SK-N-SH (cell line): ENCODE data around the gene STAC. TPM values are rescaled to one million over a fixed set of nuclear protein-coding genes. Genes with fewer than 3 reads are reported as not detected.
"Not testable (repeated sequence)": the region's sequence is repeated elsewhere in the genome, so short reads cannot be mapped to it uniquely, and the experiment has no call there.

Experiments
- CTCF ChIA-PET: fragments of 300-600, 350-600 bp; formaldehyde crosslinking; extraction: SDS; loops from one replicate; lab custom pipeline; 2021; lab: Yijun Ruan, JAX
- POLR2A ChIA-PET: fragments of 350-600 bp; sonication (Branson Sonifier 250); formaldehyde crosslinking; extraction: SDS; loops from one replicate; lab custom pipeline; 2020; ENCODE audit warnings: antibody characterized with exemption, inconsistent platforms; lab: Yijun Ruan, JAX
- DNase-seq: peaks from one replicate; pipeline ENCODE4 v3.0.0; 2012
- H2AFZ ChIP-seq: fragments of 200-600 bp; sonication (generic); 2 replicates; pipeline ENCODE4 v1.8.1; 2016; ENCODE audit warnings: antibody characterized with exemption, mild to moderate bottlenecking, low read depth
- H3F3A ChIP-seq: fragments of 200-600 bp; sonication (generic); replicated peaks from 2 replicates; pipeline ENCODE3; 2016; ENCODE audit warnings: antibody characterized with exemption, mild to moderate bottlenecking; ENCODE audit not compliant: insufficient read depth
- H3K27ac ChIP-seq, 2 experiments: fragments of 200-500 bp in 1 of 2; fragments of 200-600 bp in 1 of 2; sonication (Bioruptor generic) in 1 of 2; sonication (generic), shearing (Covaris generic) in 1 of 2; 2 replicates each; pipeline versions ENCODE4 v1.5.1 to v1.6.1; 2014 to 2016; ENCODE audit warnings: low read depth in 2 of 2, inconsistent platforms in 1 of 2, low read length in 1 of 2, mild to moderate bottlenecking in 1 of 2, mixed read lengths in 1 of 2
- H3K27me3 ChIP-seq: fragments of 200-600 bp; sonication (generic), shearing (Covaris generic); 2 replicates; pipeline ENCODE4 v1.6.1; 2016; ENCODE audit warnings: mixed run types; ENCODE audit not compliant: insufficient read depth
- H3K36me3 ChIP-seq, 2 experiments: fragments of 200-500 bp in 1 of 2; fragments of 200-600 bp in 1 of 2; sonication (Bioruptor generic) in 1 of 2; sonication (generic) in 1 of 2; replicated peaks in 1 of 2; 2 replicates each; pipeline versions ENCODE3 to v1.5.1; 2014 to 2016; ENCODE audit warnings: low read length in 1 of 2, mild to moderate bottlenecking in 1 of 2; ENCODE audit not compliant: insufficient read depth in 2 of 2, control insufficient read depth in 1 of 2
- H3K4me1 ChIP-seq, 2 experiments: fragments of 200-500 bp in 1 of 2; fragments of 200-600 bp in 1 of 2; sonication (Bioruptor generic) in 1 of 2; sonication (generic), shearing (Covaris generic) in 1 of 2; 2 replicates each; pipeline versions ENCODE4 v1.5.1 to v1.6.1; 2014 to 2016; ENCODE audit warnings: low read depth in 1 of 2, low read length in 1 of 2, mixed run types in 1 of 2; ENCODE audit not compliant: insufficient read depth in 2 of 2, control insufficient read depth in 1 of 2
- H3K4me2 ChIP-seq: fragments of 200-600 bp; sonication (generic), shearing (Covaris generic); 2 replicates; pipeline ENCODE4 v1.6.1; 2017; ENCODE audit warnings: mixed run types
- H3K4me3 ChIP-seq, 2 experiments: fragments of 200-500 bp in 1 of 2; fragments of 200-600 bp in 1 of 2; sonication (Bioruptor generic) in 1 of 2; sonication (generic), shearing (Covaris generic) in 1 of 2; 2 replicates each; pipeline versions ENCODE4 v1.5.1 to v1.8.1; 2014 to 2016; ENCODE audit warnings: low read depth in 2 of 2, inconsistent platforms in 1 of 2, low read length in 1 of 2, mild to moderate bottlenecking in 1 of 2, mixed read lengths in 1 of 2, moderate library complexity in 1 of 2
- H3K79me2 ChIP-seq: fragments of 200-600 bp; sonication (generic); 2 replicates; pipeline ENCODE4 v1.8.1; 2017; ENCODE audit warnings: mild to moderate bottlenecking; ENCODE audit not compliant: insufficient read depth
- H3K9ac ChIP-seq: fragments of 200-600 bp; sonication (generic); 2 replicates; pipeline ENCODE4 v1.6.1; 2017; ENCODE audit warnings: mixed run types
- H3K9me2 ChIP-seq: fragments of 200-600 bp; sonication (generic); 2 replicates; pipeline ENCODE4 v1.6.1; 2017; ENCODE audit warnings: mixed run types
- H3K9me3 ChIP-seq: fragments of 200-600 bp; sonication (generic); 2 replicates; pipeline ENCODE4 v1.6.1; 2017; ENCODE audit warnings: mixed run types, mild to moderate bottlenecking, moderate library complexity
- H4K20me1 ChIP-seq: fragments of 200-600 bp; sonication (generic); 2 replicates; pipeline ENCODE4 v1.6.1; 2017; ENCODE audit warnings: mild to moderate bottlenecking, mixed run types; ENCODE audit not compliant: insufficient read depth
- FOXM1 ChIP-seq: IDR thresholded peaks from 2 replicates; pipeline ENCODE4 v1.4.0; 2012; ENCODE audit warnings: low read depth, mild to moderate bottlenecking
- GABPA ChIP-seq: IDR thresholded peaks from 2 replicates; pipeline ENCODE4 v1.4.0; 2012; ENCODE audit warnings: low read depth, mild to moderate bottlenecking
- MAX ChIP-seq: IDR thresholded peaks from 2 replicates; pipeline ENCODE4 v1.4.0; 2012; ENCODE audit warnings: low read depth
- MXI1 ChIP-seq: IDR thresholded peaks from 2 replicates; pipeline ENCODE4 v1.6.1; 2012; ENCODE audit warnings: mild to moderate bottlenecking, low read depth, low read length, improper control_type of control experiment
- POLR2AphosphoS5 ChIP-seq: IDR thresholded peaks from 2 replicates; pipeline ENCODE4 v1.6.1; 2012; ENCODE audit warnings: low read depth, low read length
- RAD21 ChIP-seq: IDR thresholded peaks from 2 replicates; pipeline ENCODE4 v1.6.1; 2012; ENCODE audit warnings: mild to moderate bottlenecking, low read length
- SMC3 ChIP-seq: IDR thresholded peaks from 2 replicates; pipeline ENCODE4 v1.6.1; 2012; ENCODE audit warnings: low read depth, low read length, improper control_type of control experiment
- TCF12 ChIP-seq: IDR thresholded peaks from 2 replicates; pipeline ENCODE4 v1.4.0; 2012
- USF1 ChIP-seq: IDR thresholded peaks from 2 replicates; pipeline ENCODE4 v1.4.0; 2012; ENCODE audit warnings: low read depth, borderline replicate concordance
- ZBTB33 ChIP-seq: IDR thresholded peaks from 2 replicates; pipeline ENCODE4 v1.4.0; 2012; ENCODE audit warnings: low read depth, borderline replicate concordance
- WGBS: methylation state at CpG from one replicate; pipeline ENCODE4 v1.1.6; 2017; ENCODE audit warnings: low lambda C conversion rate; 5-methylcytosine and 5-hydroxymethylcytosine counted together
- polyA plus RNA-seq, 3 experiments: library from polyadenylated mRNA; depleted of rRNA; stranded (reverse); fragments of >200 nt; gene quantifications; 2 replicates each; pipeline ENCODE4 v1.2.3, GENCODE V29; 2012

The STAC gene
- polyA plus RNA-seq, 1 of the 3 experiments (the other 2 are of a cell fraction): 25.0 TPM

GRCh38 chr3:36451816-36452215, 71.5 kb downstream of the STAC start (continued):
- TF ChIP-seq MXI1 (no peak), TCF12 (no peak), RAD21 (no peak)
- TF ChIP-seq, all 33 proteins: peak for 0

GRCh38 chr3:36453213-36453612, 72.9 kb downstream of the STAC start:
- H3K9ac ChIP-seq, DNase-seq, CTCF ChIA-PET, H3K27me3 ChIP-seq, H3K4me3 ChIP-seq, H3K9me3 ChIP-seq, H2AFZ ChIP-seq, POLR2A ChIA-PET, H3K9me2 ChIP-seq, H3K4me2 ChIP-seq, H3K79me2 ChIP-seq, H3K27ac ChIP-seq, H4K20me1 ChIP-seq, H3K4me1 ChIP-seq: not testable (repeated sequence)
- WGBS: 96% methylated on average over 18 of the region's 30 CpGs
- Histone ChIP-seq H3K36me3 (peaks cover 40 to 57% of the 10 kb centered on the region in 2 experiments), H3F3A (peaks cover 18% of the 10 kb centered on the region)

GRCh38 chr3:36453896-36454295, 73.6 kb downstream of the STAC start:
- CTCF ChIA-PET, H3K4me3 ChIP-seq, H3K27ac ChIP-seq, H2AFZ ChIP-seq, H4K20me1 ChIP-seq, H3K9ac ChIP-seq, H3K9me3 ChIP-seq, DNase-seq, H3K4me1 ChIP-seq, H3K27me3 ChIP-seq, POLR2A ChIA-PET, H3K4me2 ChIP-seq, H3K9me2 ChIP-seq, H3K79me2 ChIP-seq: not testable (repeated sequence)
- H3K36me3 ChIP-seq: peaks cover 37 to 59% of the 10 kb centered on the region in 2 experiments
- WGBS: 98% methylated on average over 6 of the region's 6 CpGs
- peaks cover 13% of the 10 kb centered on the region for H3F3A ChIP-seq

- Histone ChIP-seq H2AFZ (no peak overlapping the region), H3K4me2 (no peak overlapping the region), H3K4me1 (no peaks in the 10 kb centered on the region; a peak in 1 of 4 replicates), H3K36me3 (peaks cover 42 to 58% of the 10 kb centered on the region in 2 experiments), H3K27me3 (no peaks in the 10 kb centered on the region), H3K27ac (no peak overlapping the region), H3K9ac (no peak overlapping the region), H3F3A (no peaks in the 10 kb centered on the region), H3K4me3 (no peak overlapping the region), H3K9me3 (no peaks in the 10 kb centered on the region), H3K79me2 (peaks cover 4% of the 10 kb centered on the region; the same call in 1 of the 2 replicates), H4K20me1 (no peaks in the 10 kb centered on the region), H3K9me2 (no peaks in the 10 kb centered on the region)
- ChIA-PET POLR2A (no interaction called here), CTCF (no interaction called here)
- TF ChIP-seq GABPA: no peak
- TF ChIP-seq FOXM1: no peak
- no peak for TF ChIP-seq TCF12
- TF ChIP-seq SMC3: no peak
- TF ChIP-seq USF1: no peak
- no peak for TF ChIP-seq MAX
- TF ChIP-seq ZBTB33: no peak
- TF ChIP-seq POLR2AphosphoS5: no peak
- WGBS: 95% methylated on average over 2 of the region's 2 CpGs
- DNase-seq: no peak
These were observed 75.1 kb downstream of the STAC start for GRCh38 chr3:36455406-36455805.
